Epithelial cell of prostate (primary cell): ENCODE measurements around the gene METTL1.
"Not testable (repeated sequence)": the region's sequence is repeated elsewhere in the genome, so short reads cannot be mapped to it uniquely, and the experiment has no call there.

Source experiments
- DNase-seq: peaks from one replicate; pipeline ENCODE4 v3.0.0-alpha.2; 2011; ENCODE audit warnings: low read depth, low spot score
- H3K27ac ChIP-seq: fragments of 450-650 bp; 2 replicates; pipeline ENCODE4 v1.5.1; 2017; ENCODE audit warnings: mild to moderate bottlenecking

The METTL1 gene

DNA sequence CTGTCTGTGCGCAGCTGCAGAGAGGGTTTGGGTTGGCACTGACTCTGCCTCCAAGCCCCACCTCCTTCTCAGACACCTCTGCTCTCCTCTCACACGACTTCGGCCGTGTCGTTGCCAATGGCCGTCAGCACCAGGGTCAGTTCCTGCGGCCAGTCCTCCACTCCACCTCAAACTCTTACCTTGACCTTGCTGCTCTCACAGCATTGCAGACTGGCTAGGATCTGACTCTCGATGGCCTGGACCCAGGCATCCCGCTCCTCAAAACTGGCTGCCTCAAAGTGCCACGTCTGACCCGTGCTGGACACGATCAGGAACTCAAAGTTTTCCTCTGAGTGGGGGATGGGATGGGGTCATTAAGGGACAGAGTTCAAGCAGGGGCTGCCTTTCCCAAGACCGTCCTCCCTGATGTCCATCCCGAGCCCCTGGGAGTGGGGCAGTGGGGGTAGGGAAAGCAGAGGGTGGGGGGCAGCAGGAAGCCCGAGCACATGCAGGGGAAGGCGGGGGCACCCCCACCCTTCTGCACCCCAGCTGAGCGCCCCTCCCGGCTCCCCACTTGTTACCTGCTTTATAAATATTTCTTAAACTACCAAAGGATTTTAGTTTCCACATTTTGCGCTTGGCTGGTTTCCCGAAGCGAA is 44.0 kb downstream of the METTL1 start:
- H3K27ac ChIP-seq: no peak overlapping the region
- no peak for DNase-seq

DNA sequence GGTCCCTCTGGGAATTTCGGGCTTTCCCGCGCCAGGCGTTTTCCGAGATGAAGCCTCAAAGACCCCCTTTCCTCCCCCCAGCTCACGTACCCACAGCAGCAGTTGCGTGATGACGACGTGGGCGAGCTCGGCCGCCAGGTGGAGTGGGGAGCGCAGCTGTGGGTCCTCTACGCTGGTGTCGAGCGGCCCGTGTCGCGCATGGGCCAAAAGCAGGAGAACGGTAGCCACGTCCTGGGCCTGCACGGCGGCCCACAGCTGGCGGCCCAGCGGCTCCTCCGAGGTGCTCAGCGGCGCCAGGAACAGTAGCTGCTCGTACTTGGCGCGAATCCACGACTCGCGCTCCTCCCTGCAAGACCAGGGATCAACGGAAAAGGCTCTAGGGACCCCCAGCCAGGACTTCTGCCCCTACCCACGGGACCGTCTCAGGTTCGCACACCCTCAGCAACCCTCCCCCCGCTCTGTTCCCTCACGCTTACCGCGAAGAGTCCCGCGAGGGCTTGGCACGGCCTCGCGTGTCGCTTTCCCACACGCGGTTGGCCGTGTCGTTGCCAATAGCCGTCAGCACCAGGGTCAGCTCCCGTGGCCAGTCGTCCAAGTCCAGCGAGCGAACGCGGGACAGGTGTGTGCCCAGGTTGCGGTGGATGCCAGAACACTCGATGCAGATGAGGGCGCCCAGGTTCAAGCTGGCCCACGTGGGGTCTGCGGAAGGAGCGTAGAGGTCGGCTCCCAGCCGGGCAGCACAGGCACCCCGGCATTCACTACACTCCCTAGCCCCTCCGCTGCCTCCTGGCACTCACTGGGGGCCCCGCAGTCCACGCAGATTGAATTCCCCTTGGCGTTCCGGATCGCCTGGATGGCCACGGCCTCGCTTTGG is 44.8 kb downstream of the METTL1 start:
- no peak for DNase-seq
- peak overlapping the region; percentile 27 for H3K27ac ChIP-seq

DNA sequence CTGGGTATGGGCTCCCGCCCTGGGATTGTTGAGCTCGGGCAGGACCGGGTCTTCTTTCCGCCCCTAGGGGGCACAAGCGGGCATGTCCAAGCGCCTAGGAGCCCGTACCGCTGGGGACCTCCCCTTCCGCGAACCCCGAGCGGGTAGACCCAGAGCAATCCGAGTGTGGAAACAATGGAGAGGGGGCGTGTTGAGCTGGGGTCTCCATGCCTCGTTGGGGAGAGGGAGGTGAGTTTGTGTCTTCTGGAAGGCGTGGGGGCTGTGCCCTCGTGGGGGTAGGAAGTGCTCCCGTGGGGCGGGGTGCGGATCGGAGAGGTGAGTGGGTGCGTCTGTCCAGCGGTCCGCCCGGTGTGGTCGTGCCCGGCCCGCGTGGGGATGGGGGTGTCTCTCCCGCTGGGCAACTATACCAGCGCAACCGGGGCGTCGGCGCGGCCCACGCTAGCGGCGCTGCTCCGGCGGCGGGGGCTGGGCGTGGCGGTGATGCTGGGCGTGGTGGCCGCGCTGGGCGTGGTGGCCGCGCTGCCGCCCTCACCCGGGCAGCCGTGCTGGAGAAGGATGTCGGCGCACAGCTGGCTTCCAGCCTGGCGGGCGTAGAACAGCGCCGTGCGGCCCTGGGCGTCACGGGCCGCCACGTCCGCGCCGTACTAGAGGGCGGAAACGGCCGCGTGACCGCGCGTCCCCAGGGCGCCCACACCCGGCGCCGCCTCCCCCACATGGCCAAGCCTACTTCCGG is 45.6 kb downstream of the METTL1 start:
- peak overlapping the region; percentile 27 for H3K27ac ChIP-seq
- no peak for DNase-seq

DNA sequence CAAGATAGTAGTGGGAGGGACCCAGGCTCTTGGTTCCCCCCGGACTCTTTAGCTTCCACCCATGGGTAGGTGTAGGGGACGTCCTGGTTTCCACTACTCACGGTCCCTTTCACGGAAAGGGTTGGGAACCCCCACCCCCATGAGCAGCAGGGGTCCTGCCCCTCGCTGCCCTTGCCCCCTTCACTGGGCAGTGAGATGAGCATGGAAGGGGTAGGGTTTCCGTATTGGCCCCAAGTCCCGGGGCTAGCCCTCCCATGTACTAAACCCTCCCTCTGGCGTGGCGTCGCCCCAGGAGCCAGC is 46.1 kb downstream of the METTL1 start:
- H3K27ac ChIP-seq: no peak overlapping the region
- no peak for DNase-seq

DNA sequence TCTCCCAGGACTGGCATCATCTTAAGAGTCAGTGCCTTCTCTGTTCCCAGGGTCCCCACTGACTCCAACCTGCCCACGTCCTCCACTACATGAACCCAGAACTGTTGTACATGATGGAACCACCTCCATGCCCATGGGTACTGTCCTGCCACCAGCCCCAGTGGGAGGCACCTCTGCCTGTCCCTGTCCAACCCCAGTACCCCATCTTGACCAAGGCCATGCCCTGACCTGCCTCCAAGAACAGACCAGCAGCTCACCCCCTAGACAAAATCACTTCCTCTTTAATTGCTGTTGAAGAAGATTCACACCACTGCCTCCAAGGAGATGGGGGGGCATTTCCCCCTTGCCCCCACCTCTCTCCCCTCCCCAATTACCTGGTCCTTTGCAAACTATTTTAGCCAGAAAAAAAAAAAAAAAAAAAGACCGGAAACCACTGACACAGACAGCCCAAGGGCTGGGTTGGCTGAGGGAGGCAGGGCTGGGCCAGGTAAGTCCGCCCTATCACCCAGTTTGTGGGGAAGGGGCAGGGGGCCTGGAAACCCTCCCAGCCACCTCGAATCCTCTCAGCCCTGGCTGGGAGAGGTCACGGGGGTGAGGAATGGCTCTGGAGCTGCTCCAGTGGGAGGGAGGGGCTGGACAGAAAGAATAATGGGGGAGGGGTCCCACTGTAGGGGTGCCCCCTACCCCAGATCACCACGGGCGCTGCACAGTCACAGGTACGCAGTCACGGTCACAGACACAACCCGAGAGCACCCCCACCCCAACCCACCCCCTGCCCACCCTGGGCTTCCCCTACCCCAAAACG is 46.8 kb downstream of the METTL1 start:
- DNase-seq: no peak
- no peak overlapping the region for H3K27ac ChIP-seq

DNA sequence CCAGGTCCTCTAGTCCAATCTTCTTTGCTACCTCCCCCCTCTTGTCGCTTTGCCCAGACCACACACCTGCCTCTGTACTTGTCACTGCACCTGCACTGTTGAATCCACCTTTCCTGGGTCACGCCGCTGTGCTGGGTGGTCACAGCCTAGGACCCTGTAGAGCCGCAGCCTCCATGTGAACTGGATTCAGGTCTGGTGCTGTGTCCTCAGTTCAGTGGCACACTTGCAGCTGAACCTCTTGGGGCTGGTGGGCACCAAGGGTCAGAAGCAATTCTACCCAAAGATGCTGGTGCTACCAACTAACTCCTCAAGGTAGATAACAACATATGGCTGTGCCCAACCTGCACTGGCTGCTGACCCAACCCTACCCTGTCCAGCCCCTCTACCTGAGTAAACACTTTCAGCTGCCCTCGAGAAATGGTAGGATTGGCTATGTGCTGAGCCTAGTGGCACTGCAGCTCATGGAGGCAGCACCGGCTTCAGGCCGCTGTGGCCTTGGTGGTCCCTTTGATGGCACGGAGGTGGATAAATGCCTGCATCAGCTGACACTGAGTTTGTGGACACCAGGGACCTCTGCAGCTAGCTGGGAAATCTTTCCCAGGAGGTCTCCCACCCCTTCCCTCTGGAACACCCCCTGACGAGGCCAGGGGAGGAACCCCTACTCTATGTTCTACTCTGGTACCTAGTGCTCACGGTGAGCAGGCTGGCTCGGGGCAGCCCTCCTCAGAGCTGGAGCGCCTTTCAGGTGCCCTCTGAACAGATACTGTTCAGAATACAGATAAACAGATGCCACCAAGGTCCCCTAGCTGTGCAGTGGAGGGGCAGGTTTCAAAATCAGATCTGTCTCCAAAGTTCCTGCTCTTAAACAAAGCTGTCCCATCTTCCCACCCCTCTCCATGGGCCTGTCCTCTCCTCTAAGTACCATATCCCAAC is 47.6 kb downstream of the METTL1 start:
- no peak overlapping the region for H3K27ac ChIP-seq
- DNase-seq: no peak

DNA sequence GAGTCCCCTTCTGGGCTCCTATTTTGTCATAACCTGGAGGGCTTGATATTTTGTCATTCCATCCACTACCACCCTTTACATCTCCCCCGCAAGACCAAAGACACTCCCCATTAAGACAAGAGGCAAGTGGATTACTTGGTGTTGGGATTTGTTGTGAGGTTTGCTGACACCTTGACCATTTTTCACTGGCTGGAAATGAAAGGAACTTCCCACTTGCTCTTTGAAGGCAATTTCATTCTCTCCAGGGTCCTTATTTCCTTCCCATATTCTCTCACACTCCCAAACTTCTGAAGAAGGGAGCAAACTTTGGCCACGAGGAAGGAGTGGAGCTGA is 48.3 kb downstream of the METTL1 start:
- DNase-seq: no peak
- H3K27ac ChIP-seq: no peak overlapping the region

DNA sequence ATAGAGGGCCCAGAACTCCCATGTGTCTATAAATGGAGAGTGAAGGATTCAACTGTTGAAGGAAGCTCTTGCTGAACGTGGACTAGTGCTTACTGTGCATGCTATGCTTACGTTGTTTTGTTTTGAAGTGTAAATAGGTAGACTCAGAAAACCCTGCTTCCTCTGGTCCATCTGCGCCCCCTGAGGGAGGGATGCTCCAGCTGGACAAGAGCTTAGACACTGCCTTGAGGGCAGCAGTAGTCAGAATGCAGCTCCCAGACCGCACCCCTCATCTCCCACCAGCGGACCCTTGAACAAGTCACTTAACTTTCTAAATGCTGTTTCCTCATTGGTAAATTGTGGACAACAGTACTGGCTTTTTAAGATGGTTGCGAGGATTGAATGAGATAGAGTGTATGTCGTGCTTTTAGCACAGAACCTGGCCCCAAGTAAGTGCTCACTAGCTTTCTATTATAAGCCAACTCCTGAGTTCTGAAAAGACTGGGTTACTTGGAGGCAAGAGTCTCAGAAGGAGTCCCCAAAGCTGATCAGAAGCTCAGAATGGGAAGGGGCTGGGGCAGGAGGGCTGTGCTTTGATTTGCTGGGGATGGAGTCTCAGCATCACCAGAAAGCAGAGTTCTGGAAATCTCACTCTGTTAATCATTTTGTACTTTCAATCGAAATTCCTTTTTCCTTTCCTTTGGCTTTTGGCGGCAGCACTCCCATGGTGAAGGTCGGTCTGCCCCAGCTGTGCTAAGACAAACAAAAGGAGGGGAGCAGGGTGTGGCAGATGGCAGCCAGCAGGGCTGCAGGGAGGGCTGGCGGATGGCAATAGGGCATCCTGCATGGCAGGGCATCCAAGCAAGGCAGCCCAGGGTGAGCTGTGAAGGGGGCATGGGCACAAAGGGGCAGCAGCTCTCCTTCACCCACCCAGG is 48.9 kb downstream of the METTL1 start:
- no peak for DNase-seq
- no peak overlapping the region for H3K27ac ChIP-seq

DNA sequence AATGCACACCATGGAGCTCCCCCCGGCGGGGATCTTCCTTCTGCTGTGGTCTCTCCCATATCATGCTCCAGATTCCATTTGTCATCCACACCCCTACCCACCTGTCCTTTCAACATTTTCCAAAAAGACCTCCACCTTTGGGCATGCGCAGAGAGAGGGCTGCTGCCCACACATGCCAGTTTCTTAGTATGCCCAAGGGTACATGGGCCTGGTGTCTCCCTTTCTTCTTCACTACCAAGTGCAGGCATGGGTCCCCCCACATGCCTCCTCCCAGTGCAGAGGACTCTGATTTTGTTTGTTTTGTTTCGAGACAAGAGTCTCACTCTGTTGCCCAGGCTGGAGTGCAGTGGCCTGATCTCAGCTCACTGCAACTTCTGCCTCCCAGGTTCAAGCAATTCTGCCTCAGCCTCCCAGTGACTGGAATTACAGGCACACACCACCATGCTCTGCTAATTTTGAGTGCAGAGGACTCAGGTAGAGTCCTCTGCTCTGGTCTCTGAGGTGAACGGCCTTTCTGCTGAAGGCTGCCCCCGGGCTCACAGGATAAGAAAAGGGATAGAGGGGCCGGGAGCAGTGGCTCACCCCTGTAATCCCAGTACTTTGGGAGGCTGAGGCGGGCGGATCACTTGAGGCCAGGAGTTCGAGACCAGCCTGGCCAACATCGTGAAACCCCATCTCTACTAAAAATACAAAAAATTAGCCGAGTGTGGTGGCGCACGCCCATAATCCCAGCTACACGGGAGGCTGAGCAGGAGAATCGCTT is 49.9 kb downstream of the METTL1 start:
- not testable (repeated sequence) for H3K27ac ChIP-seq, DNase-seq

DNA sequence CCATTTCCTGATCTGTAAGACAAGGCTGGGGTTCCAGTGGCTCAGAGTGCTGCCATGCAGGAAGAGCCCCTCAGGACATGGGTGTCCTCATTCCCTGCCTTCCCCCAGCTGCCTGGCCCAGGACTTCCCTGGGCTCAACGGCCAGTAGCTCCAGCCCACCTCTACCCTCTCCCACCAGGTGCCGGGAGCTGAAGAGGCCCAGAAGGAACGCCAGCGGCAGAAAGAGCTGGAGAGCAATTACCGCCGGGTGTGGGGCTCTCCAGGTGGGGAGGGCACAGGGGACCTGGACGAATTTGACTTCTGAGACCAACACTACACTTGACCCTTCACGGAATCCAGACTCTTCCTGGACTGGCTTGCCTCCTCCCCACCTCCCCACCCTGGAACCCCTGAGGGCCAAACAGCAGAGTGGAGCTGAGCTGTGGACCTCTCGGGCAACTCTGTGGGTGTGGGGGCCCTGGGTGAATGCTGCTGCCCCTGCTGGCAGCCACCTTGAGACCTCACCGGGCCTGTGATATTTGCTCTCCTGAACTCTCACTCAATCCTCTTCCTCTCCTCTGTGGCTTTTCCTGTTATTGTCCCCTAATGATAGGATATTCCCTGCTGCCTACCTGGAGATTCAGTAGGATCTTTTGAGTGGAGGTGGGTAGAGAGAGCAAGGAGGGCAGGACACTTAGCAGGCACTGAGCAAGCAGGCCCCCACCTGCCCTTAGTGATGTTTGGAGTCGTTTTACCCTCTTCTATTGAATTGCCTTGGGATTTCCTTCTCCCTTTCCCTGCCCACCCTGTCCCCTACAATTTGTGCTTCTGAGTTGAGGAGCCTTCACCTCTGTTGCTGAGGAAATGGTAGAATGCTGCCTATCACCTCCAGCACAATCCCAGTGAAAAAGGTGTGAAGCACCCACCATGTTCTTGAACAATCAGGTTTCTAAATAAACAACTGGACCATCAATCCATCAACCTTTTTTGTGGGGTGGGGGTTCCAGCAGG is 51.0 kb downstream of the METTL1 start:
- no peak overlapping the region for H3K27ac ChIP-seq

DNA sequence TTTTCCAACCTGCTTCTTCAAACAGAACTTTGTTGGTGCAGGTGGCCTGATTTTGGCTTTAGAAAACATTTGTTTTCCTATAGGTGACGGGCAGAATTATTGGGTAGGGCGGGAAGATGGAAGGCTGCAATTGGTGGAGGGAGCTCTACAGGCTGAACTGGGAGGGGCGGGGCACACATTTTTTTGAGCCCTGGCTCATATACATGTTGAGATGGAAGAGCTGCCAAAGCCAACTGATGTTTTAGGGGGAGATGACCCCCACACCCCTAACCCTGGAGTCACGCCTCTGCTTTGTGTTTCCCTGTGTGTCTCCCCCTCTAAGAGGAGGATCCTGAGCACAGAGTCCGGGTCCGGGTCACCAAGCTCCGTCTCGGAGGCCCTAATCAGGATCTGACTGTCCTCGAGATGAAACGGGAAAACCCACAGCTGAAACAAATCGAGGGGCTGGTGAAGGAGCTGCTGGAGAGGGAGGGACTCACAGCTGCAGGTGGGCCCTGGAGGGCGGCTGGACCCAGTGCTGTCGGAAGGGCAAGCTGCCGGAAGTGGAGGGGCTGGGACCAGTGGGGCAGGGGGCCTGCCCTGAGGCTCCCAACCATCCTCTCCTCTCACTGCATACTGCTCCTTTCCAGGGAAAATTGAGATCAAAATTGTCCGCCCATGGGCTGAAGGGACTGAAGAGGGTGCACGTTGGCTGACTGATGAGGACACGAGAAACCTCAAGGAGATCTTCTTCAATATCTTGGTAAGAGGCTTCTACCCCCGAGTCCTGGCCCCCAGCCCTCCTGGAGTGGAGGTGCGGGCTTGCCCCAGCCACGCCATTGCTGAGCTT is 51.9 kb downstream of the METTL1 start:
- DNase-seq: no peak
- no peak overlapping the region for H3K27ac ChIP-seq

More for the DNA sequence above, 51.0 kb downstream of the METTL1 start:
- DNase-seq: no peak

DNA sequence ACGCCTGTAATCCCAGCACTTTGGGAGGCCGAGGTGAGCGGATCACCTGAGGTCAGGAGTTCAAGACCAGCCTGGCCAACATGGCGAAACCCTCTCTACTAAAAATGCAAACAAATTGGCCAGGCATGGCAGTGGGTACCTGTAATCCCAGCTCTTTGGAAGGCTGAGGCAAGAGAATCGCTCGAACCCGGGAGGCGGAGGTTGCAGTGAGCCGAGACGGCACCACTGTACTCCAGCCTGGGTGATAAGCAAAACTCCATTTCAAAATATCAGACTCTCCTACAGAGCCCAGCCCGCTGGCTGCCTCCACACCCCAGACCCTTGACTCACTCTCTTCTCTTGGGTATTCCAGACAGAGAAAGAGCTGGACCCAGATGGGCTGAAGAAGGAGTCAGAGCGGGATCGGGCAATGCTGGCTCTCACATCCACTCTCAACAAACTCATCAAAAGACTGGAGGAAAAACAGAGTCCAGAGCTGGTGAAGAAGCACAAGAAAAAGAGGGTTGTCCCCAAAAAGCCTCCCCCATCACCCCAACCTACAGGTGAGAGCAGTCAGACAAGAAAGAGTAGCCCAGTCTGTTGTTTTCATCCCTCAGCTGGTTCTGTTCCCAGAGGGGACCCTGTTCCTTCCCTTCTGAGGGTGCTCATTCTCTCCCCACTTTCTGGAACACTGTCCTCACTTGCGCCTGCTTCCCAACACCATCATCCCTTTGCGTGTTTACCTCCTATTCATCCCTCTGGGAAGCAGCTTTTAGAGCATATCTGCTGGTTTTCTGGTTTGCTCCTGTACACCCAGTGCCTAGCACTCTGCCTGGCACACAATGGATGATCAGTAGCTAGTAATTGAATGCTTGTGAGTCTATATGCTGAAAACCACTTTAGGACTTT is 53.0 kb downstream of the METTL1 start:
- H3K27ac ChIP-seq: no peak overlapping the region
- no peak for DNase-seq
